H4 (cell line): ENCODE data around the gene SLC26A1. TPM values are rescaled to one million over a fixed set of nuclear protein-coding genes. Genes with fewer than 3 reads are reported as not detected.

Experiments
- DNase-seq: peaks from one replicate; pipeline ENCODE4 v3.0.0-alpha.2; 2015; ENCODE audit warnings: low spot score
- total RNA-seq: library from RNA; depleted of rRNA; stranded (reverse); fragments of >200 nt; shearing (Covaris generic); gene quantifications from 2 replicates; pipeline ENCODE4 v1.2.3, GENCODE V29; 2014

Gene SLC26A1
- total RNA-seq, 1 experiment from 2014 or later: not detected

DNA sequence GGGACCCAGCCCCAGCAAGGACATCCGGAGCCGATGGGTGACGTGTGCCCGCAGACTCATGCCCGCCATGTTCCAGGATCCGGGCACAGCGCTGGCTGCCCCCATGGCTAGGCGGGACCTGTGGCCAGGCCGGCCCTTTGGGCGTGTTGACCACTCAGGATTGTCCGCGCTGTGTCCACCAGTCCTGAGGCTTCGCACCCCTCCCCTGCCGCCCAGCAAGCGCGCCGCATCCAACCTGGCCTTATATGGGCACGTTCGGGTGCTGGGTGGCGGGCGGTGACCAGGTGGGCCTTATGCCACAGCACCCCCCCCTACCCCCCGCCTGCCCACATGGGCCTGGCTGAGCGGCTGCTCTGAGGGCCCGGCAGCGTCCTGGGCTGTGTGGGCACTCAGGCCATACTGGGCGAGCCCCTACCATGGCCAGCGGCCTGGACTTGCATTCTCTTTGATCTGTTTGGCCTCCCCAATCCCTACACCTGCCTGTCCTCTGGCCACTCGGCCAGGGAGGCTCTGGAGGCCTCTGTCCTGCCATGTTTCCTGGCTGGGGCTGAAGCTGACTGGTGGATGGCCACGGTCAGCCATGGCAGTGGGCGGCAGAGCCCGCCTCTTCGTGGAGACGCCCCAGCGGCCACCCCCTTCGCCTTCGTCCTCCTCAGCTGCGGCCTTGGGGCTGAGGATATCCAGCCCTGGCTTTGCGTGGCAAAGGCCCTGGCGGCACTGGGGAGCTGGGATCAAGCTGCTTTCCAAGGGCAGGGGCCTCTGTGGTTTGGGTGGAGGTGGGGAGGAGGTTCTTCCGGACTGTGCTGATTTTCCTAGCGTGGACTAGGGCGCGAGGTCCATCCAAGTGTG is 20.2 kb upstream of the SLC26A1 start:
- no peak for DNase-seq

- peak; percentile 82 for DNase-seq
These were observed 19.0 kb upstream of the SLC26A1 start for GRCh38 chr4:1012034-1012739.

- no peak for DNase-seq
These were observed 18.4 kb upstream of the SLC26A1 start for GRCh38 chr4:1011666-1012033.

- peak; percentile 82 for DNase-seq
These were observed 17.9 kb upstream of the SLC26A1 start, which contains the start of gene FGFRL1 for GRCh38 chr4:1011022-1011665. Gene FGFRL1 (plus strand): TSS chr4:1011626. CDS start chr4:1012486, 860 bp downstream.

- DNase-seq: peak; percentile 85
These were observed 17.3 kb upstream of the SLC26A1 start for GRCh38 chr4:1010395-1011021.

DNA sequence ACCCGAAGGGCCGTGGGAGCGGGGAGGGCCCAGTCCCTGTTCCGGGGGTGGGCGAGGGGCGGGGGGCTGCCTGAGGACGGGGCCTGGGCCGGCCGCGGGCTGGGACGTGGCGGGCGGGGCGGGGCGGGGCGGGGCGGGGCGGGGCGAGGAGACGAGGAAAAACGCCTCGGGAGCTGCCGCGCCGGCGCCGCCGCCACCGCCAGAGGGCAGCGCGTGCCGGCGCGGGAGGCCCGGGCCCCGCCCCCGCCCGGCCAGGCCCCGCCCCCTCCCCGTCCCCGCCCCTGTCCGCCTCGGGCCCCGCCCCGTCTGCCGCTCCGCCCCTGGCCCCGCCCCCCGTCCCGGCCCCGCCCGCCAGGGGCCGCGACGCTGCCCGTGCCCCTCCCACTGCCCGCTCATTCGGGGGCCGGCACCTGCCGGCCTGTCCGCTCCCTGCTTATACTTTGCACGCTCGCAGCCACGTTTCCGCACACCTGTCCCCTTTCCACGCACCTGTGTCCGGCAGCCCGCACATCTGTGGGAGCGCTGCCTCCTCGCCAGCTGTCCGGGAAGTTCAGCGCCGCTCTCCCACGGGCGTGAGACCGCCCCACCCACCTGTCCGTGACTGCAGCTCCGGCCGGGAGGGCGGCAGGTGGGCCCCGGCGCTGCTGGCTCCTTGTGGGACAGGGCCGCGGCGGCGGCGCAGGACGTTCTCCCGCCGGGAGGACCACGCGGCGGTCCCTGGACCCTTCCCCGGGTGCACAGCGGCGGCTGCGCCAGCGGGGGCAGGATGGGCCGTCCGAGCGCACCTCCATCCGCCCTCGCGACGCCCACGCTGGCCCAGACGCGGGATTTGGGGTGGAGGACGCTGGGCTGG is 16.6 kb upstream of the SLC26A1 start:
- DNase-seq: no peak

GRCh38 chr4:1008840-1009541 is 15.8 kb upstream of the SLC26A1 start:
- DNase-seq: no peak

DNA sequence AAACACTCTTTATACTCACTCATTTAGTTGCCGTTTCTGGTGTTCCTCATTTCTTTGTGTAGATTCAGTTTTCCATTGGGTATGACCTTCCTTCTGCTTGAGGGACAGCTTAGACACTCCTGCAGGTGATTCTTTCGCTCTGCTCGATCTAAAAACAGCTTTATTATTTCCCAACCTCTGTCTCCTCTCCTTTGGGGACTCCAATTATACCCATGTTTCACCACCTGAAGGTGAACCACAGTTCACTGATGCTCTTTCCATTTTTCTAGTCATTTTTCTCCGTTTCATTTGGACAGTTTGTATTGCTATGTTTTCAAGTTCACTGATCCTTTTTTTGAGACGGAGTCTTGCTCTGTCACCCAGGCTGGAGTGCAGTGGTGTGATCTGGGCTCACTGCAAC is 13.7 kb upstream of the SLC26A1 start:
- DNase-seq: no peak

DNA sequence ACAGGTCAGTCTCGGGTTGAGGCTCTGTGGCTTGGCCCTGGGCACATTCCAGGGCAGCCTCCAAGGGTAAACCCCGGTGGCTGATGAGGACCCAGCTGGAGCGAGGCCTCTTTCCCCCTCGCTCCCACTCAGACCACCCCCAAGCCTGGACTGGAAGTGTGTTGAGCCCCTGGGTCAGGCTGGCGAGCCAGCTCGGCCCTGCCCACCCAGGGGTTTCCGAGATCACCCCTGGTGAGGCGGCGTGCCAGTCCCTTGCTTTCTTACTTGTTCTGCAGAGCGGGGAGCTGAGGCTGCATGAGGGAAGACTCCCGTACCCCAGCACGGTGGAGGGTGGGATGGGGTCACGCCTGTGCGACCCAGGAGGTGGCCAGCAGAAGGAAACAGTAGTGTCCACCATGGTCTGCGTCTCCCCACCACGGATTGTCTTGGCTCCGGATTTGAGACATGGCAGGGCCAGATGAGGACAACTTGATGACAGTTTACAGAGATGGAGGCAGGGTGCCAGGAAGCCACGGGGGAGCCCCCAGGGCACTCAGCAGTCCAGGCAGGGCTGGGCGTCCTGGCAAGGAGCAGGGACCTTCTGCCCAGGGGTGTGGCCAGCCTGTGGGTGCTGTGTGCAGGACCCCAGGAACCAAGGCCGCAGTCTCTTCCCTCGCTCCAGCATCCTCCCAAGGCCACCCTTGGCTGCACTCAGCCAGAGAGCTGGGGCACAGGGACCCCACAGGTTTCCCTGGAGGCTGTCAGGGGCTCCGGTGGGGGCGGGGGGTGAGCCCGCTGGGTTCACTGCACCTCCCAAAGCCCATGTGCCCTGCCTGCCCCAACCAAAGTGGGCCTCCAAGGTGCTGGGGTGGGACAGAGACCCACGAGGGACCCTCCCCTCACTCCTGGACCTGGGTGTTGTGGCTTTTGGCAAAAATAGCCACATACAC is 11.6 kb upstream of the SLC26A1 start:
- no peak for DNase-seq

GRCh38 chr4:1004071-1004418 is 10.8 kb upstream of the SLC26A1 start:
- no peak for DNase-seq

GRCh38 chr4:1003271-1004070 is 10.3 kb upstream of the SLC26A1 start:
- no peak for DNase-seq

- no peak for DNase-seq
These were observed 9.5 kb upstream of the SLC26A1 start for GRCh38 chr4:1002631-1003251.

GRCh38 chr4:1002131-1002630 is 9.0 kb upstream of the SLC26A1 start:
- DNase-seq: no peak

DNA sequence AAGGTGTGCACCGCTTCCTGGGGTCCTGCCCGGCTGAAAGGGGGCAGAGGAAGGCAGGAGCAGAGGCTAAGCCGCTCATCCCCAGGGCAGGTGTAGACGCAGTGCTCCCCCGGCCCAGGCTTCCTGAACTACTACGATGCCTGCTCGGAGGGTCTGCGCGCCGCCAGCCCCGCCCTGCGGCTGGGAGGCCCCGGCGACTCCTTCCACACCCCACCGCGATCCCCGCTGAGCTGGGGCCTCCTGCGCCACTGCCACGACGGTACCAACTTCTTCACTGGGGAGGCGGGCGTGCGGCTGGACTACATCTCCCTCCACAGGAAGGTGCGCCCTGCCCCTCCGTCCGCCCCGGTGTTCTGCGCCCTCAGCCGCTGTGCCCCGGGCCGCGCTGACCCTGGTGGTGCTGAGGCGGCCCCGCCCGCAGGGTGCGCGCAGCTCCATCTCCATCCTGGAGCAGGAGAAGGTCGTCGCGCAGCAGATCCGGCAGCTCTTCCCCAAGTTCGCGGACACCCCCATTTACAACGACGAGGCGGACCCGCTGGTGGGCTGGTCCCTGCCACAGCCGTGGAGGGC is 8.4 kb upstream of the SLC26A1 start:
- DNase-seq: no peak

- DNase-seq: no peak
These were observed 7.6 kb upstream of the SLC26A1 start for GRCh38 chr4:1000686-1001260.

GRCh38 chr4:999882-1000425 is 6.8 kb upstream of the SLC26A1 start:
- no peak for DNase-seq
